LNCAP (cell line): ENCODE measurements around the gene AFAP1L2.

ENCODE experiments used
- CTCF ChIP-seq: fragments of 450-650 bp; IDR thresholded peaks from 2 replicates; pipeline ENCODE4 v1.5.1; 2017; ENCODE audit warnings: mild to moderate bottlenecking

AFAP1L2 gene

GRCh38 chr10:114347241-114347640 lies 57.1 kb downstream of the AFAP1L2 start:
- no peak for TF ChIP-seq CTCF

GRCh38 chr10:114346176-114347031 lies 57.9 kb downstream of the AFAP1L2 start:
- TF ChIP-seq CTCF = no peak

- TF ChIP-seq CTCF = no peak
Observed at GRCh38 chr10:114345701-114346100, 58.6 kb downstream of the AFAP1L2 start.

GRCh38 chr10:114343623-114344505 lies 60.4 kb downstream of the AFAP1L2 start:
- no peak for TF ChIP-seq CTCF

- no peak for TF ChIP-seq CTCF
Observed at GRCh38 chr10:114342976-114343375, 61.3 kb downstream of the AFAP1L2 start.

- no peak for TF ChIP-seq CTCF
Observed at GRCh38 chr10:114340816-114341215, 63.5 kb downstream of the AFAP1L2 start.

- TF ChIP-seq CTCF = no peak
Observed at GRCh38 chr10:114337510-114338462, 66.5 kb downstream of the AFAP1L2 start.
